GM12801 (cell line): ENCODE results near the gene IFITM2.

ENCODE experiments used
- CTCF ChIP-seq: IDR thresholded peaks from one replicate; pipeline ENCODE4 v1.5.1; 2011; ENCODE audit warnings: control low read depth; ENCODE audit not compliant: insufficient read length; ENCODE audit errors: extremely low read depth

Gene IFITM2

GRCh38 chr11:316031-316701 lies 8.6 kb downstream of the IFITM2 start:
- no peak for TF ChIP-seq CTCF

- no peak for TF ChIP-seq CTCF
These were observed 9.3 kb downstream of the IFITM2 start for GRCh38 chr11:316891-317301.

GRCh38 chr11:324156-324555 lies 16.5 kb downstream of the IFITM2 start:
- TF ChIP-seq CTCF = no peak

- TF ChIP-seq CTCF = no peak
These were observed 18.4 kb downstream of the IFITM2 start for GRCh38 chr11:325796-326591.

GRCh38 chr11:326592-326841 lies 18.9 kb downstream of the IFITM2 start:
- no peak for TF ChIP-seq CTCF

- TF ChIP-seq CTCF = no peak
These were observed 19.4 kb downstream of the IFITM2 start for GRCh38 chr11:326842-327580.

- TF ChIP-seq CTCF = no peak
These were observed 19.9 kb downstream of the IFITM2 start for GRCh38 chr11:327581-327923.
